GM20000 (cell line): Measurements from ENCODE around the gene TRIM13.

Source experiments
- DNase-seq: peaks from one replicate; pipeline ENCODE4 v3.0.0; 2012; ENCODE audit warnings: low spot score
- TF ChIP-seq, protein P1 (sequence below): IDR thresholded peaks from 2 replicates; pipeline ENCODE4 v1.5.1; 2012; ENCODE audit warnings: mild to moderate bottlenecking, control low read depth; ENCODE audit errors: extremely low read depth, missing control alignments

Gene TRIM13

DNA sequence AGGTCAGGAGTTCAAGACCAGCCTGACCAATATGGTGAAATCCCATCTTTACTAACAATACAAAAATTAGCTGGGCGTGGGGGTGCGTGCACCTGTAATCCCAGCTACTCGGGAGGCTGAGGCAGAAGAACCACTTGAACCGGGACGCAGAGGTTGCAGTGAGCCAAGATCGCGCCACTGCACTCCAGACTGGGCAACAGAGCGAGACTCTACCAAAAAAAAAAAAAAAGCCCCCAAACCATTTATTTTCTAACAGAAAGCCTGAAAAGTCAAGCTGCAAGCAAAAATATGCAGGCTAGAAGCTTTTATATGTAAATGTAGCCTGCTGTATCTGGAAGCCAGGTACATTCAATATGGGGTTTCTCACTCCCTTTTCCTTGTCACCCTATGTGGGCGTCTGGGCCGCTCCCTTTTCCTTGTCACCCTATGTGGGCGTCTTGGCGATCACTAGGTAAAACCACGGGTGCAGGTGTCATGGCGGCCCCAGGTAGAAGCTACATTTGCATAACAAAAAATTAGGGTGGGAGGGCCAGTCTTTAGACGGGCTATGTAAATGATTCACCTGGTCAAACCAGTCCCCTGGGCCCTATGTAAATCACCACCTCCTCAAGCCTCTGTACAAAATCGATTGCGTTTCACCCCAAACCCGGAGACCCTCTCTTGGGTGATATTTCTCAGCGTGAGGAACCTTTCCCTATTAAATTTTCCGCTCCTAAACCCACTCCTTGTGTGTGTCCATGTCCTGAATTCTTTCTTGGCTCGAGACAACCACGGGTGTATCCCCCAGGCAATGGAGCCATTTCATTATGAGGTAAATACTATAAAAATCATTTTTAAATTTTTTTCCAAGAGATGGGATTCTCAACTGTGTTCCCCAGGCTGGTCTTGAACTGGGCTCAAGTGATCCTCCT is 2.1 kb downstream of the TRIM13 start:
- TF ChIP-seq, protein P1, sequence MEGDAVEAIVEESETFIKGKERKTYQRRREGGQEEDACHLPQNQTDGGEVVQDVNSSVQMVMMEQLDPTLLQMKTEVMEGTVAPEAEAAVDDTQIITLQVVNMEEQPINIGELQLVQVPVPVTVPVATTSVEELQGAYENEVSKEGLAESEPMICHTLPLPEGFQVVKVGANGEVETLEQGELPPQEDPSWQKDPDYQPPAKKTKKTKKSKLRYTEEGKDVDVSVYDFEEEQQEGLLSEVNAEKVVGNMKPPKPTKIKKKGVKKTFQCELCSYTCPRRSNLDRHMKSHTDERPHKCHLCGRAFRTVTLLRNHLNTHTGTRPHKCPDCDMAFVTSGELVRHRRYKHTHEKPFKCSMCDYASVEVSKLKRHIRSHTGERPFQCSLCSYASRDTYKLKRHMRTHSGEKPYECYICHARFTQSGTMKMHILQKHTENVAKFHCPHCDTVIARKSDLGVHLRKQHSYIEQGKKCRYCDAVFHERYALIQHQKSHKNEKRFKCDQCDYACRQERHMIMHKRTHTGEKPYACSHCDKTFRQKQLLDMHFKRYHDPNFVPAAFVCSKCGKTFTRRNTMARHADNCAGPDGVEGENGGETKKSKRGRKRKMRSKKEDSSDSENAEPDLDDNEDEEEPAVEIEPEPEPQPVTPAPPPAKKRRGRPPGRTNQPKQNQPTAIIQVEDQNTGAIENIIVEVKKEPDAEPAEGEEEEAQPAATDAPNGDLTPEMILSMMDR, result no peak
- DNase-seq, result no peak

DNA sequence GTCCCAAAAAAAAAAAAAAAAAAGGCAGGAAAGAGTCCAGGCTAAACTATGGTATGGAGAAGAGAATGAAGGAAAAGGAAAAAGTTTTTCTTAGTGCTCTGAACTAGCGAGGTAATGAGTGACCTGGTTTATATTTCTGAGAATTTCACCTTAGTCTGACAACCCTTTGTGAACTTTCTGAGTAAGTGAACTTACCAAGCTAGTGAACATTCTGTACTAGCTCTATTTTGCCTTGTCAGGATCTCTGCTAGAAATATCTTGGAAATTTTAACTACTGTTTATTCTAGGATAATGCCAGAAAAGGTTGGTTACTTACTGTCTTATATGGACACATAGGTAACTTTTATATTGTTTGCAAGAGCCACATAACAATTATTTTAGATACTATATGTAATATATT is 4.4 kb downstream of the TRIM13 start:
- TF ChIP-seq, protein P1, result no peak
- no peak for DNase-seq

DNA sequence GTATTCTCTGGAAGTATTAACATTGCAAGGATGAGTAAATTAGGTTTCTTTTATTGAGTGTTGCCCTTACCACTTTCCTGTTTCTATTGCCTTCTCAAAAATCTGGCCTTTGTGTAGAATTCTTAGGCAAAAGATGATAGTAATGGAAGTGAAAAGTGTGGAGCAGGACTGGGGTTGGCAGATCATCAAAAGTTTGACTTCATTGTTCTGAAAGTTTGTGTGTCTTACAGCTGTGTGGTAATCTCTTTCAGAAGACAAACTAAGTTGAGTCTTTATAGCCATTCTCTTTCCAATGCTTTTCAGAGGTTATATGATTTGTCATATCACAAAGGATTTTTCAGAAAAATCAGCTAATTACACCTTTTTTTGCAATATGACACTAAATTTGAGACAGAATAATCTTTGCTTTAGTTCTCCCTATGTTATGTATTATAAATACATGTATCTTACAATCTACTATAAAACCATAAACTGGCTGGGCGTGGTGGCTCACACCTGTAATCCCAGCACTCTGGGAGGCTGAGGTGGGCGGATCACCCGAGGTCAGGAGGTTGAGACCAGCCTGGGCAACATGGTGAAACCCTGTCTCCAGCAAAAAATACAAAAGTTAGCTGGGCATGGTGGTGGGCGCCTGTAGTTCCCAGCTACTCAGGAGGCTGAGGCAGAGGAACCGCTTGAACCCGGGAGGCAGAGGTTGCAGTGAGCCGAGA is 9.7 kb downstream of the TRIM13 start:
- DNase-seq, result no peak
- TF ChIP-seq, protein P1, result no peak

- TF ChIP-seq, protein P1, result no peak
- no peak for DNase-seq
Measured at GRCh38 chr13:50011461-50011860, 14.6 kb downstream of the TRIM13 start.

GRCh38 chr13:50012396-50013169 is 15.7 kb downstream of the TRIM13 start:
- TF ChIP-seq, protein P1, result no peak
- no peak for DNase-seq

- TF ChIP-seq, protein P1, result no peak
- no peak for DNase-seq
Measured at GRCh38 chr13:50014386-50014785, 17.5 kb downstream of the TRIM13 start.

DNA sequence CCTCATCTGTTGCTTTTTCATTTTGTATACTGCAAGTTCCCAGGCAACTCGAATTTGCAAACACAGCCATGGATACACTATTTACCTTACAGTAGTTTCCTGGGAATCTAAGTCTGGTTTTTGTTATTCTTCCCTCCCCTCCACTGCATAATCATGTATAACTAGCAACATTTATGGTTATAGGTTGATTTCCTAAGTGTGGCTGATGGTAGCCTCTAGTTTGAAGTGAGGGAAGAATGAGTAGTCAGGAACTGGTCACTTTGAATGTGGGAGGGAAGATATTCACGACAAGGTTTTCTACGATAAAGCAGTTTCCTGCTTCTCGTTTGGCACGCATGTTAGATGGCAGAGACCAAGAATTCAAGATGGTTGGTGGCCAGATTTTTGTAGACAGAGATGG is 18.4 kb downstream of the TRIM13 start, which contains the start of gene KCNRG:
TSS of gene KCNRG (plus strand) at position 187 of the 400 bp plus-strand sequence. CDS start at position 237, 50 bp downstream.
- DNase-seq, result no peak
- TF ChIP-seq, protein P1, result no peak
